PC-3 (cell line): ENCODE measurements around the gene DIS3L2. TPM values are rescaled to one million over a fixed set of nuclear protein-coding genes. Genes with fewer than 3 reads are reported as not detected.

Source experiments
- ATAC-seq: fragments of 200-7000 bp; cut with Tn5 transposase; 2 replicates; pipeline ENCODE4 v1.9.1; 2020; ENCODE audit warnings: mild to moderate bottlenecking, moderate library complexity
- BruUV-seq: library from RNA; stranded (reverse); fragments of 400-500 nt; replicated peaks from 2 replicates; lab custom pipeline; 2021; lab: Mats Ljungman, UMichigan
- CTCF ChIA-PET: fragments of 300-600 bp; sonication (Branson Sonifier 250); formaldehyde crosslinking; loops from one replicate; lab custom pipeline; 2022; ENCODE audit warnings: antibody characterized with exemption; lab: Charles Lee
- POLR2A ChIA-PET: fragments of 300-600 bp; sonication (Branson Sonifier 250); formaldehyde crosslinking; loops from one replicate; lab custom pipeline; 2022; ENCODE audit warnings: antibody characterized with exemption; ENCODE audit not compliant: unreplicated experiment; lab: Charles Lee
- DNase-seq: peaks from one replicate; pipeline ENCODE4 v3.0.0-alpha.2; 2015
- H2AFZ ChIP-seq: fragments of 300-600 bp; sonication (generic); 2 replicates; pipeline ENCODE4 v1.6.0; 2016; ENCODE audit warnings: antibody characterized with exemption, low read length
- H3F3A ChIP-seq: fragments of 300-600 bp; sonication (generic); one replicate; pipeline ENCODE4 v1.6.0; 2017; ENCODE audit warnings: antibody characterized with exemption, low read length, control low read depth, mild to moderate bottlenecking; ENCODE audit not compliant: unreplicated experiment
- H3K27ac ChIP-seq: fragments of 300-600 bp; sonication (generic); 2 replicates; pipeline ENCODE4 v1.5.1; 2016; ENCODE audit warnings: mild to moderate bottlenecking, low read length
- H3K27me3 ChIP-seq: fragments of 300-600 bp; sonication (generic); 2 replicates; pipeline ENCODE4 v1.6.1; 2016; ENCODE audit warnings: low read length, mixed read lengths
- H3K36me3 ChIP-seq: fragments of 300-600 bp; sonication (generic); 2 replicates; pipeline ENCODE4 v1.6.1; 2016; ENCODE audit warnings: low read depth, mixed run types, low read length, mixed read lengths
- H3K4me1 ChIP-seq: fragments of 300-600 bp; sonication (generic); 2 replicates; pipeline ENCODE4 v1.5.1; 2016; ENCODE audit warnings: low read length; ENCODE audit not compliant: insufficient read depth
- H3K4me2 ChIP-seq: fragments of 300-600 bp; sonication (generic); 2 replicates; pipeline ENCODE4 v1.6.0; 2016; ENCODE audit warnings: low read length
- H3K4me3 ChIP-seq: fragments of 300-600 bp; sonication (generic); 2 replicates; pipeline ENCODE4 v1.5.1; 2016; ENCODE audit warnings: mild to moderate bottlenecking, low read length, mixed read lengths
- H3K79me2 ChIP-seq: fragments of 300-600 bp; sonication (generic); 2 replicates; pipeline ENCODE4 v1.6.1; 2017; ENCODE audit warnings: low read length, mixed read lengths
- H3K9ac ChIP-seq: fragments of 300-600 bp; sonication (generic); 2 replicates; pipeline ENCODE4 v1.6.0; 2016; ENCODE audit warnings: mild to moderate bottlenecking, low read length
- H3K9me2 ChIP-seq: fragments of 300-600 bp; sonication (generic); replicated peaks from 2 replicates; pipeline ENCODE4 v1.6.1; 2016; ENCODE audit warnings: mixed run types, low read length, mixed read lengths
- H3K9me3 ChIP-seq: fragments of 300-600 bp; sonication (generic); 2 replicates; pipeline ENCODE4 v1.6.1; 2016; ENCODE audit warnings: low read length, mixed read lengths
- H4K20me1 ChIP-seq: fragments of 300-600 bp; sonication (generic); 2 replicates; pipeline ENCODE4 v1.6.1; 2016; ENCODE audit warnings: low read length, mixed read lengths
- EZH2 ChIP-seq: fragments of 300-600 bp; sonication (generic); IDR thresholded peaks from one replicate; pipeline ENCODE4 v1.6.1; 2017; ENCODE audit warnings: antibody characterized with exemption, mild to moderate bottlenecking, low read length; ENCODE audit not compliant: unreplicated experiment
- EZH2phosphoT487 ChIP-seq: fragments of 300-600 bp; sonication (generic); IDR thresholded peaks from 2 replicates; pipeline ENCODE4 v1.6.1; 2018; ENCODE audit warnings: mild to moderate bottlenecking, antibody characterized with exemption, low read length, borderline replicate concordance
- intact Hi-C: fragments of 100-400 bp; cut with micrococcal nuclease; formaldehyde crosslinking; loops from 2 replicates; pipeline ENCODE4 v1.9.0; 2023
- total RNA-seq: library from RNA; depleted of rRNA; stranded (reverse); fragments of >200 nt; gene quantifications from 2 replicates; pipeline ENCODE4 v1.2.3, GENCODE V29; 2014
- TF ChIP-seq, protein P1 (sequence below): fragments of 300-600 bp; sonication (generic); conservative IDR thresholded peaks from 2 replicates; pipeline ENCODE4 v1.5.1; 2017; ENCODE audit warnings: antibody characterized with exemption, low read depth, mild to moderate bottlenecking, low read length

Gene DIS3L2
- total RNA-seq, 1 experiment from 2014 or later = 22.8 TPM

DNA sequence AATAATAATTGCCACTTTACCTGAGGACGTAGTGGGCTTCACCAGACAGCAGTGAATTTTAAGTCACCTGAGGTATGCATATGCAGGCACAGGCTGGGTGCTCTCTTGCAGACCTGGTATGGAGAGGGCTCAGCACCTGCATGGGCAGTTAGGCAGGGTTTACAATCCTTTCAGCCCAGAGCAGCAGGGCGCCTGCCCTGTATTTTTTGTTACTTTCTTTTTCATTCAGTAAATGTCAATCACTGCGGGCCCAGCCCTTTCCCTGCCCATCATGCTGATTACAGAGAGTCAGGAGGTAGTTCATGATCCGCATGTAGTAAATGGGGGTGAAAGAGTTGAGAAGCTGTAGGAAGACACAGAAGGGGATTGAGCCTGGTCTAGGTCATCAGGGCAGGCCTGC is 270.0 kb downstream of the DIS3L2 start:
- POLR2A ChIA-PET = no interaction called here
- no peak overlapping the region for H3K27ac ChIP-seq
- no peaks in the 10 kb centered on the region; the same call in 1 of the 2 replicates for H4K20me1 ChIP-seq
- TF ChIP-seq, protein P1, sequence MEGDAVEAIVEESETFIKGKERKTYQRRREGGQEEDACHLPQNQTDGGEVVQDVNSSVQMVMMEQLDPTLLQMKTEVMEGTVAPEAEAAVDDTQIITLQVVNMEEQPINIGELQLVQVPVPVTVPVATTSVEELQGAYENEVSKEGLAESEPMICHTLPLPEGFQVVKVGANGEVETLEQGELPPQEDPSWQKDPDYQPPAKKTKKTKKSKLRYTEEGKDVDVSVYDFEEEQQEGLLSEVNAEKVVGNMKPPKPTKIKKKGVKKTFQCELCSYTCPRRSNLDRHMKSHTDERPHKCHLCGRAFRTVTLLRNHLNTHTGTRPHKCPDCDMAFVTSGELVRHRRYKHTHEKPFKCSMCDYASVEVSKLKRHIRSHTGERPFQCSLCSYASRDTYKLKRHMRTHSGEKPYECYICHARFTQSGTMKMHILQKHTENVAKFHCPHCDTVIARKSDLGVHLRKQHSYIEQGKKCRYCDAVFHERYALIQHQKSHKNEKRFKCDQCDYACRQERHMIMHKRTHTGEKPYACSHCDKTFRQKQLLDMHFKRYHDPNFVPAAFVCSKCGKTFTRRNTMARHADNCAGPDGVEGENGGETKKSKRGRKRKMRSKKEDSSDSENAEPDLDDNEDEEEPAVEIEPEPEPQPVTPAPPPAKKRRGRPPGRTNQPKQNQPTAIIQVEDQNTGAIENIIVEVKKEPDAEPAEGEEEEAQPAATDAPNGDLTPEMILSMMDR = no peak
- TF ChIP-seq EZH2 (no peak), EZH2phosphoT487 (no peak)
- no peaks in the 10 kb centered on the region for H3K27me3 ChIP-seq
- DNase-seq (no peak), ATAC-seq (no peak)
- BruUV-seq = no TSS peak
- intact Hi-C loops = no loop called here
- peaks cover 20% of the 10 kb centered on the region for H3K4me1 ChIP-seq
- no peak overlapping the region for H3K4me3 ChIP-seq
- H3K9me3 ChIP-seq = no peaks in the 10 kb centered on the region
- H3F3A ChIP-seq = no peaks in the 10 kb centered on the region
- CTCF ChIA-PET = no interaction called here
- no peak overlapping the region for H2AFZ ChIP-seq
- no peaks in the 10 kb centered on the region for H3K36me3 ChIP-seq
- no peaks in the 10 kb centered on the region for H3K9me2 ChIP-seq
- H3K4me2 ChIP-seq = no peak overlapping the region
- H3K9ac ChIP-seq = no peak overlapping the region
- H3K79me2 ChIP-seq = no peaks in the 10 kb centered on the region

DNA sequence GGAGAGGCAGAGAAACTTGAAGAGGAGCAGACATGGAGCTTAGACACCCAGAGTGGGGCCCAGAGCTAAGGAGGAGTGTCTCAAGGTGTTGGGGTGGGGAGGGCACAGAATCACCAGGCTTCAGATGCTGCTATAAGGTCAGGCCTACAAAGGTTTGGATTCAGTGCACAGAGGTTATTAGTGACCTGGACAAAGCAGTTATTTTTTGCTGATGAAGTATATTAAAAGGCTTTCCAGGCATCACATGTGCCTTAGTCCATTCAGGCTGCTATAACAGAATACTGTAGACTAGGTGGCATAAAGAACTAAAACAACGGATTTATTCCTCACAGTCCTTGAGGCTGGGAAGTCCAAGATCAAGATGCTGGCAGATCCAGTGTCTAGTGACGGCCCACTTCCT is 271.4 kb downstream of the DIS3L2 start:
- ChIA-PET CTCF (interaction anchor here (0.6 kb wide), 1 partner anchor 241 kb away, joined by 3 read pairs; no protein-coding TSS in a partner anchor), POLR2A (no interaction called here)
- no peak for DNase-seq
- Histone ChIP-seq H3K4me2 (no peak overlapping the region), H3K27me3 (no peaks in the 10 kb centered on the region), H2AFZ (no peak overlapping the region), H3K4me3 (no peak overlapping the region), H3F3A (no peaks in the 10 kb centered on the region), H4K20me1 (no peaks in the 10 kb centered on the region; the same call in 1 of the 2 replicates), H3K4me1 (peaks cover 30% of the 10 kb centered on the region), H3K9me2 (no peaks in the 10 kb centered on the region), H3K79me2 (no peaks in the 10 kb centered on the region), H3K9ac (no peak overlapping the region), H3K36me3 (no peaks in the 10 kb centered on the region), H3K27ac (no peak overlapping the region), H3K9me3 (no peaks in the 10 kb centered on the region)
- ATAC-seq = no peak
- no TSS peak for BruUV-seq
- intact Hi-C loops = no loop called here
- TF ChIP-seq EZH2 = no peak
- TF ChIP-seq EZH2phosphoT487 = no peak
- TF ChIP-seq, protein P1 = no peak

DNA sequence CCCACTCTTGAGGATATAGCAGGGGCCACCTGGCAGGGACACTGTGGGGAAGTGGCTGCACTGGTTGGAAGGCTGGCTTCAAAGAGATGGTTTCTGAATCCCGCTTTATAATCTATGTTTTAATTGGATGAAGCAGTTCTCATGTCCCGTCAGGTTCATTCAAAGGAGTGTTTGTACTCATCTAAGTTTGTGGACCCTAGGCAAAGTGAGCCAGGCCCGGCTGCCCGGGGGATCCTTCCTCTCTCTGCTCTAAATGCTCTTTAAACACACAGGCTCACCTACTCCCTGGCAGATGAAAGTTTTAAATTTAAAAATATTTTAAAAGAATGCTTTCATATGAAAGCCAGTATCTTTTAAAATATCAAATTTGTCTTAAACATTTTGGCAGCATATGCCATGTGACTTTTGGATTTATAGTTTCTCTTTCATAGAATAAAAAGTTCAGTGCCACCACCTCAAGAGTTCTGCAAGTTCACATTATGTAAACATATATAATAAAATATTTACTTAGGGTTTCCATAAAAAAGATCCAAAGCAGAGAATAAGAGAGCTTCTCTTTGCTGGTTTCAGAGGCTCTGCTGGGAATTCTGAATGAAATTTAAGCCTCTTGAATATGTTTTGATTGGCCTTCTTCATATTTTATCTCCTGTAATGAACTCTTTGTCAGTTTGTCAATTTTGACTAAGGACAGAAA is 273.6 kb downstream of the DIS3L2 start:
- Histone ChIP-seq H2AFZ (no peak overlapping the region), H3K79me2 (no peaks in the 10 kb centered on the region), H3K4me2 (peak overlapping the region; percentile 32), H3K9ac (no peak overlapping the region), H3K4me3 (no peak overlapping the region), H3K27ac (peak overlapping the region; percentile 30), H3K27me3 (no peaks in the 10 kb centered on the region), H4K20me1 (no peaks in the 10 kb centered on the region; the same call in 1 of the 2 replicates), H3K36me3 (peaks cover 6% of the 10 kb centered on the region; the same call in 1 of the 2 replicates), H3F3A (no peaks in the 10 kb centered on the region), H3K9me3 (no peaks in the 10 kb centered on the region), H3K9me2 (no peaks in the 10 kb centered on the region), H3K4me1 (peaks cover 42% of the 10 kb centered on the region)
- CTCF ChIA-PET = no interaction called here
- ATAC-seq (peak; percentile 53), DNase-seq (peak; percentile 5)
- intact Hi-C loops = loop anchor here (5.0 kb wide), 1 partner anchor 67 kb away; no protein-coding TSS in a partner anchor
- no peak for TF ChIP-seq EZH2
- TF ChIP-seq EZH2phosphoT487 = no peak
- TF ChIP-seq, protein P1 = no peak
- BruUV-seq = no TSS peak
- POLR2A ChIA-PET = no interaction called here
